ENCODE data around the gene ALDH4A1. TPM values are rescaled to one million over a fixed set of nuclear protein-coding genes. Genes with fewer than 3 reads are reported as not detected.
"Not testable (repeated sequence)": the region's sequence is repeated elsewhere in the genome, so short reads cannot be mapped to it uniquely, and the experiment has no call there.

The ALDH4A1 gene
- total RNA-seq, 2 experiments from 2014 or later, result 6.1 to 7.6 TPM

- Histone ChIP-seq H3K36me3 (ENCODE audit: insufficient read depth, low read length) (no peaks in the 10 kb centered on the region), H3K9me3 (ENCODE audit: low read length) (no peaks in the 10 kb centered on the region), H3K27ac (ENCODE audit: low read depth, low read length, poor library complexity, severe bottlenecking) (no peak overlapping the region), H3K9me2 (ENCODE audit: insufficient read depth, low read length) (no peaks in the 10 kb centered on the region), H4K20me1 (ENCODE audit: insufficient read depth, low read length) (no peaks in the 10 kb centered on the region), H2AFZ (ENCODE audit: low read length) (no peak overlapping the region), H3K79me2 (ENCODE audit: insufficient read depth, low read depth, low read length) (no peaks in the 10 kb centered on the region), H3K4me3 (ENCODE audit: low read depth, low read length, poor library complexity, severe bottlenecking) (no peak overlapping the region), H3K4me1 (ENCODE audit: insufficient read depth, low read length, poor library complexity, severe bottlenecking) (no peaks in the 10 kb centered on the region), H3K4me2 (ENCODE audit: low read length) (no peak overlapping the region)
- DNase-seq (ENCODE audit: low spot score), result no peak
- intact Hi-C loops (cut with micrococcal nuclease; ENCODE audit: unreplicated experiment), result no loop called here
- POLR2A ChIA-PET, result no interaction called here
- CTCF ChIA-PET (ENCODE audit: unreplicated experiment), result no interaction called here
- TF ChIP-seq, protein P1, sequence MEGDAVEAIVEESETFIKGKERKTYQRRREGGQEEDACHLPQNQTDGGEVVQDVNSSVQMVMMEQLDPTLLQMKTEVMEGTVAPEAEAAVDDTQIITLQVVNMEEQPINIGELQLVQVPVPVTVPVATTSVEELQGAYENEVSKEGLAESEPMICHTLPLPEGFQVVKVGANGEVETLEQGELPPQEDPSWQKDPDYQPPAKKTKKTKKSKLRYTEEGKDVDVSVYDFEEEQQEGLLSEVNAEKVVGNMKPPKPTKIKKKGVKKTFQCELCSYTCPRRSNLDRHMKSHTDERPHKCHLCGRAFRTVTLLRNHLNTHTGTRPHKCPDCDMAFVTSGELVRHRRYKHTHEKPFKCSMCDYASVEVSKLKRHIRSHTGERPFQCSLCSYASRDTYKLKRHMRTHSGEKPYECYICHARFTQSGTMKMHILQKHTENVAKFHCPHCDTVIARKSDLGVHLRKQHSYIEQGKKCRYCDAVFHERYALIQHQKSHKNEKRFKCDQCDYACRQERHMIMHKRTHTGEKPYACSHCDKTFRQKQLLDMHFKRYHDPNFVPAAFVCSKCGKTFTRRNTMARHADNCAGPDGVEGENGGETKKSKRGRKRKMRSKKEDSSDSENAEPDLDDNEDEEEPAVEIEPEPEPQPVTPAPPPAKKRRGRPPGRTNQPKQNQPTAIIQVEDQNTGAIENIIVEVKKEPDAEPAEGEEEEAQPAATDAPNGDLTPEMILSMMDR (conservative IDR thresholded peaks at IDR 0.05; ENCODE audit: low read length), result no peak
- no peak for TF ChIP-seq EZH2phosphoT487 (IDR thresholded peaks at IDR 0.05; ENCODE audit: borderline replicate concordance, low read depth, low read length)
- no TSS peak for BruUV-seq (replicated peaks)
Observed at GRCh38 chr1:18854331-18855025, 47.9 kb downstream of the ALDH4A1 start.

DNA sequence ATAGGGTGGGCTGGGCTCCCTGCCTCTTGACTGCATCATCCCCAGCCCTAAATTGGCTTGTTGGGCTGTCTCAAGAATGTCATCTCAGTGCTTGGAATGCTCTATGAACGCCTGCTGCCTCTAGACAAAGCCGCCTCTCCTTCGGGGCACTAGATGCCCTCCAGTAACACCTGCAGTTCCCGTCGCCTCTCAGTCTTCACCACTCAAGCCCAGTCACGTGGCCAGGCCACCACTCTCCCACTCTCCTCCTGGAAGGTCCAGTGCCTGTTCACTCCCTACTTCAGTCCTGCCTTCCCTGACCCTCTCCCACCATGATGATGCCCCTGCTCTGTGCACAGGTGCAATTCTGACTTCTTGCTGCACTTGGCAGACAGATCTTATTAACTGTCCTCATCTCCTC lies 49.9 kb downstream of the ALDH4A1 start:
- DNase-seq (ENCODE audit: low spot score), result no peak
- H3K9me2 ChIP-seq (ENCODE audit: insufficient read depth, low read length), result no peaks in the 10 kb centered on the region
- no peaks in the 10 kb centered on the region for H3K79me2 ChIP-seq (ENCODE audit: insufficient read depth, low read depth, low read length)
- H3K4me3 ChIP-seq (ENCODE audit: low read depth, low read length, poor library complexity, severe bottlenecking), result no peak overlapping the region
- intact Hi-C loops (cut with micrococcal nuclease; ENCODE audit: unreplicated experiment), result no loop called here
- ChIA-PET POLR2A (no interaction called here), CTCF (ENCODE audit: unreplicated experiment) (no interaction called here)
- no TSS peak for BruUV-seq (replicated peaks)
- H3K9me3 ChIP-seq (ENCODE audit: low read length), result no peaks in the 10 kb centered on the region
- TF ChIP-seq, protein P1 (conservative IDR thresholded peaks at IDR 0.05; ENCODE audit: low read length), result no peak
- TF ChIP-seq EZH2phosphoT487 (IDR thresholded peaks at IDR 0.05; ENCODE audit: borderline replicate concordance, low read depth, low read length), result no peak
- H2AFZ ChIP-seq (ENCODE audit: low read length), result no peak overlapping the region
- no peaks in the 10 kb centered on the region for H4K20me1 ChIP-seq (ENCODE audit: insufficient read depth, low read length)
- H3K27ac ChIP-seq (ENCODE audit: low read depth, low read length, poor library complexity, severe bottlenecking), result no peak overlapping the region
- H3K36me3 ChIP-seq (ENCODE audit: insufficient read depth, low read length), result no peaks in the 10 kb centered on the region
- no peaks in the 10 kb centered on the region for H3K4me1 ChIP-seq (ENCODE audit: insufficient read depth, low read length, poor library complexity, severe bottlenecking)
- H3K4me2 ChIP-seq (ENCODE audit: low read length), result no peak overlapping the region

DNA sequence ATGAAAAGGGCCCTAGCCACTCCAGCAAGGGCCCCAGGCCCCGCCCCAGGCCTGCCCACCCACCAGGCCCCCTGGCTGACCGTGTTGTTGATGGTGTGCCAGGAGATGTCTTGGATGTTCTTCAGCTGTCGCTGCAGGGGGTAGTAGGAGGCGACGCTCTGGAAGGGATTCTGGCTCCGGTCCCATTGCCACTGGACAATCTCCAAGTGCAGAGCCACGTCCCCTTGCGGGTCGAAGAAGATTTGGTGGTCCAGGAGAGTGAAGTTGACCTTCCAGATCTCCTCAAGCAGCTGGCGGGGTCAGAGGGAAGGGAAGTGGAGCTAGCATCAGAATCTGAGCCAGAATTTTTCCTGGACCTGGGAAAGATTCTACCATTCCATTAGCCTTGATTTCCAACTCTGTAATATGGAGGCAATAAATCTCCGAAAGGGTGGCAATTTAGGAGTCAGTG lies 53.1 kb downstream of the ALDH4A1 start:
- no peak overlapping the region for H3K4me2 ChIP-seq (ENCODE audit: low read length)
- no peaks in the 10 kb centered on the region for H3K4me1 ChIP-seq (ENCODE audit: insufficient read depth, low read length, poor library complexity, severe bottlenecking)
- ChIA-PET CTCF (ENCODE audit: unreplicated experiment) (no interaction called here), POLR2A (no interaction called here)
- intact Hi-C loops (cut with micrococcal nuclease; ENCODE audit: unreplicated experiment), result no loop called here
- TF ChIP-seq EZH2phosphoT487 (IDR thresholded peaks at IDR 0.05; ENCODE audit: borderline replicate concordance, low read depth, low read length), result no peak
- TF ChIP-seq, protein P1 (conservative IDR thresholded peaks at IDR 0.05; ENCODE audit: low read length), result no peak
- no peak overlapping the region for H2AFZ ChIP-seq (ENCODE audit: low read length)
- H3K27ac ChIP-seq (ENCODE audit: low read depth, low read length, poor library complexity, severe bottlenecking), result no peak overlapping the region
- no peaks in the 10 kb centered on the region for H3K9me3 ChIP-seq (ENCODE audit: low read length)
- H3K9me2 ChIP-seq (ENCODE audit: insufficient read depth, low read length), result no peaks in the 10 kb centered on the region
- no peak for DNase-seq (ENCODE audit: low spot score)
- BruUV-seq (replicated peaks), result no TSS peak
- no peak overlapping the region for H3K4me3 ChIP-seq (ENCODE audit: low read depth, low read length, poor library complexity, severe bottlenecking)
- no peaks in the 10 kb centered on the region for H4K20me1 ChIP-seq (ENCODE audit: insufficient read depth, low read length)
- no peaks in the 10 kb centered on the region for H3K36me3 ChIP-seq (ENCODE audit: insufficient read depth, low read length)
- no peaks in the 10 kb centered on the region for H3K79me2 ChIP-seq (ENCODE audit: insufficient read depth, low read depth, low read length)

GRCh38 chr1:18847723-18848122 lies 54.6 kb downstream of the ALDH4A1 start:
- H3K36me3 ChIP-seq (ENCODE audit: insufficient read depth, low read length); CTCF ChIA-PET (ENCODE audit: unreplicated experiment): not testable (repeated sequence)

More at GRCh38 chr1:18847723-18848122, 54.6 kb downstream of the ALDH4A1 start:
- H2AFZ ChIP-seq (ENCODE audit: low read length); H4K20me1 ChIP-seq (ENCODE audit: insufficient read depth, low read length); H3K4me3 ChIP-seq (ENCODE audit: low read depth, low read length, poor library complexity, severe bottlenecking); H3K9me3 ChIP-seq (ENCODE audit: low read length); BruUV-seq (replicated peaks); H3K9me2 ChIP-seq (ENCODE audit: insufficient read depth, low read length); H3K4me2 ChIP-seq (ENCODE audit: low read length); DNase-seq (ENCODE audit: low spot score); intact Hi-C loops (cut with micrococcal nuclease; ENCODE audit: unreplicated experiment); H3K4me1 ChIP-seq (ENCODE audit: insufficient read depth, low read length, poor library complexity, severe bottlenecking); H3K27ac ChIP-seq (ENCODE audit: low read depth, low read length, poor library complexity, severe bottlenecking); H3K79me2 ChIP-seq (ENCODE audit: insufficient read depth, low read depth, low read length): not testable (repeated sequence)
- POLR2A ChIA-PET, result interaction anchor here (0.6 kb wide), 1 partner anchor 1061 kb away, joined by 4 read pairs; no protein-coding TSS in a partner anchor
